ENCODE measurements around the gene TMEM11. TPM values are rescaled to one million over a fixed set of nuclear protein-coding genes. Genes with fewer than 3 reads are reported as not detected.
A peak's percentile ranks its signal among the peaks of the same experiment; 100 is the strongest.
"Not testable (repeated sequence)": the region's sequence is repeated elsewhere in the genome, so short reads cannot be mapped to it uniquely, and the experiment has no call there.

TMEM11 gene
- total RNA-seq, 1 donor from 2014 or later = 24.2 TPM

- H3K4me3 ChIP-seq = no peak overlapping the region
- intact Hi-C loops (cut with DNase I) = loop anchor here (10.0 kb wide), 1 partner anchor 64 kb away; no protein-coding TSS in a partner anchor
- TF ChIP-seq, protein P1, sequence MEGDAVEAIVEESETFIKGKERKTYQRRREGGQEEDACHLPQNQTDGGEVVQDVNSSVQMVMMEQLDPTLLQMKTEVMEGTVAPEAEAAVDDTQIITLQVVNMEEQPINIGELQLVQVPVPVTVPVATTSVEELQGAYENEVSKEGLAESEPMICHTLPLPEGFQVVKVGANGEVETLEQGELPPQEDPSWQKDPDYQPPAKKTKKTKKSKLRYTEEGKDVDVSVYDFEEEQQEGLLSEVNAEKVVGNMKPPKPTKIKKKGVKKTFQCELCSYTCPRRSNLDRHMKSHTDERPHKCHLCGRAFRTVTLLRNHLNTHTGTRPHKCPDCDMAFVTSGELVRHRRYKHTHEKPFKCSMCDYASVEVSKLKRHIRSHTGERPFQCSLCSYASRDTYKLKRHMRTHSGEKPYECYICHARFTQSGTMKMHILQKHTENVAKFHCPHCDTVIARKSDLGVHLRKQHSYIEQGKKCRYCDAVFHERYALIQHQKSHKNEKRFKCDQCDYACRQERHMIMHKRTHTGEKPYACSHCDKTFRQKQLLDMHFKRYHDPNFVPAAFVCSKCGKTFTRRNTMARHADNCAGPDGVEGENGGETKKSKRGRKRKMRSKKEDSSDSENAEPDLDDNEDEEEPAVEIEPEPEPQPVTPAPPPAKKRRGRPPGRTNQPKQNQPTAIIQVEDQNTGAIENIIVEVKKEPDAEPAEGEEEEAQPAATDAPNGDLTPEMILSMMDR (IDR thresholded peaks at IDR 0.05) = no peak
- no peaks in the 10 kb centered on the region for H3K27me3 ChIP-seq
- no peak overlapping the region for H3K27ac ChIP-seq
- no peaks in the 10 kb centered on the region for H3K4me1 ChIP-seq
- no peaks in the 10 kb centered on the region for H3K36me3 ChIP-seq
- DNase-seq (no peak), ATAC-seq (no peak)
- H3K9me3 ChIP-seq = no peaks in the 10 kb centered on the region
These were observed 14.9 kb upstream of the TMEM11 start for GRCh38 chr17:21228845-21229244.

DNA sequence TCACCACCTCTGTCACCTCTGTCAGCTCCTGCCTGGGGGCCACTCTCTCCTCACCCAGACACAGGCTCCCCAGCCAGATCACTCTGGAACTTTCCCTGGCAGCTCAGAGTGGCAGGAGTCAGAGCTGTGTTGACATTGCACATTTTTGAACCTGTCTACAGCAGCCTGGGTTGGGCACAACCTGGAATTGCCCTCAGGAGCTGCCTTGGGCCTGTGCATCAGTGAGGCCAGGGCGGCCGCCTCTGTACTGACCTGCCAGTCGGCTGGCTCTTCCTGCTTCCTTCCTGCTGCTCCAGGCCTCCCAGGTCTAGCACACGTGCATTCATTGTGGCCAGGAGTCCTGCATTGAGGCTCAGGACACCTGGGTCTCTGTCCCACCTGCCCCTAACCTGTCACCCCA, 14.2 kb upstream of the TMEM11 start:
- peak; percentile 87 for ATAC-seq
- Histone ChIP-seq H3K9me3 (no peaks in the 10 kb centered on the region), H3K36me3 (no peaks in the 10 kb centered on the region), H3K4me3 (no peak overlapping the region), H3K27ac (peak overlapping the region; percentile 11), H3K4me1 (no peaks in the 10 kb centered on the region), H3K27me3 (no peaks in the 10 kb centered on the region)
- intact Hi-C loops (cut with DNase I) = loop anchor here (10.0 kb wide), 1 partner anchor 63 kb away; no protein-coding TSS in a partner anchor
- TF ChIP-seq, protein P1 (IDR thresholded peaks at IDR 0.05) = no peak
- no peak for DNase-seq

- not testable (repeated sequence) for H3K36me3 ChIP-seq, H3K27me3 ChIP-seq, DNase-seq, H3K27ac ChIP-seq, ATAC-seq, H3K4me1 ChIP-seq, H3K9me3 ChIP-seq, H3K4me3 ChIP-seq
- intact Hi-C loops (cut with DNase I) = loop anchor here (10.0 kb wide), 1 partner anchor 62 kb away; no protein-coding TSS in a partner anchor
These were observed 13.3 kb upstream of the TMEM11 start for GRCh38 chr17:21227277-21227676.

DNA sequence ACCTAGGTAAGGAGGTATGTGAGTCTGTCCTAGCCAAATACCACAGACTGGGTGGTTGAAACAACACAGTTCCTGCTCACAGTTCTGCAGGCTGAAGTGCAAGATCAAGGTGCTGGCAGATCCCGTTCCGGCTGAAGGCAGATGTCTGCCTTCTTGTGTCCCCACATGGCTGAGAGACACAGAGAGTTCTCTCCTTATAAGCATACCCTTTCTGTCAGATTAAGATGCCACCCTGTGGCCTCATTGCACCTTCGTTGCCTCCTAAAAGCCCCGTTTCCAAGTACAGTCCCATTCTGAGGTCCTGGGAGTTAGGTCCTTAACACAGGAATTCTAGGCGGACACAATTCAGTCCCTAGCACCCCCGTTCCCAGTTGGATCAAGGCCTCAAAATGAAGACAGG, 9.1 kb upstream of the TMEM11 start:
- Histone ChIP-seq H3K4me1 (no peaks in the 10 kb centered on the region), H3K36me3 (no peaks in the 10 kb centered on the region), H3K4me3 (no peak overlapping the region), H3K9me3 (no peaks in the 10 kb centered on the region), H3K27me3 (no peaks in the 10 kb centered on the region), H3K27ac (no peak overlapping the region)
- TF ChIP-seq, protein P1 (IDR thresholded peaks at IDR 0.05) = no peak
- DNase-seq (no peak), ATAC-seq (no peak)
- intact Hi-C loops (cut with DNase I) = loop anchor here (10.0 kb wide), 1 partner anchor 58 kb away; no protein-coding TSS in a partner anchor

- ATAC-seq (no peak), DNase-seq (no peak)
- H3K27me3 ChIP-seq = no peaks in the 10 kb centered on the region
- TF ChIP-seq, protein P1 (IDR thresholded peaks at IDR 0.05) = no peak
- H3K36me3 ChIP-seq = no peaks in the 10 kb centered on the region
- H3K4me3 ChIP-seq = no peak overlapping the region
- H3K4me1 ChIP-seq = peaks cover 13% of the 10 kb centered on the region
- no peak overlapping the region for H3K27ac ChIP-seq
- intact Hi-C loops (cut with DNase I) = no loop called here
- no peaks in the 10 kb centered on the region for H3K9me3 ChIP-seq
These were observed 4.9 kb upstream of the TMEM11 start for GRCh38 chr17:21218831-21219380.

- Histone ChIP-seq H3K36me3 (no peaks in the 10 kb centered on the region), H3K4me1 (peaks cover 13% of the 10 kb centered on the region), H3K4me3 (no peak overlapping the region), H3K27me3 (no peaks in the 10 kb centered on the region), H3K27ac (no peak overlapping the region), H3K9me3 (no peaks in the 10 kb centered on the region)
- intact Hi-C loops (cut with DNase I) = no loop called here
- no peak for DNase-seq
- TF ChIP-seq, protein P1 (IDR thresholded peaks at IDR 0.05) = no peak
- ATAC-seq = no peak
These were observed 4.1 kb upstream of the TMEM11 start for GRCh38 chr17:21218101-21218500.
